ENCODE data around the gene CRELD1. TPM values are rescaled to one million over a fixed set of nuclear protein-coding genes. Genes with fewer than 3 reads are reported as not detected.
"Not testable (repeated sequence)": the region's sequence is repeated elsewhere in the genome, so short reads cannot be mapped to it uniquely, and the experiment has no call there.

Gene CRELD1
- total and polyA plus RNA-seq, 2 experiments from 2014 or later, result 43.9 to 82.9 TPM

- no peaks in the 10 kb centered on the region for H3K27me3 ChIP-seq
Observed at GRCh38 chr3:9890249-9891071, 43.2 kb upstream of the CRELD1 start, which contains the start of gene JAGN1. TSS of gene JAGN1 (plus strand) at chr3:9890610. CDS start at chr3:9890723, 113 bp downstream.

GRCh38 chr3:9891072-9891622 is 42.5 kb upstream of the CRELD1 start:
- Histone ChIP-seq H3K79me2 (peaks cover 50% of the 10 kb centered on the region), H2AFZ (peak overlapping the region; percentile 84), H3K9me2 (replicated peaks; ENCODE audit: insufficient read depth) (no peaks in the 10 kb centered on the region), H4K20me1 (ENCODE audit: insufficient read depth, poor library complexity, severe bottlenecking) (no peaks in the 10 kb centered on the region), H3K27me3 (no peaks in the 10 kb centered on the region), H3K27ac (peak overlapping the region; percentile 97), H3K4me2 (peak overlapping the region; percentile 89), H3K36me3 (replicated peaks; ENCODE audit: insufficient read depth, low read depth) (no peaks in the 10 kb centered on the region), H3K4me3 (peak overlapping the region; percentile 96), H3K9me3 (ENCODE audit: low read depth) (no peaks in the 10 kb centered on the region), H3K4me1 (ENCODE audit: insufficient read depth) (peaks cover 5% of the 10 kb centered on the region)
- TF ChIP-seq, protein P1, sequence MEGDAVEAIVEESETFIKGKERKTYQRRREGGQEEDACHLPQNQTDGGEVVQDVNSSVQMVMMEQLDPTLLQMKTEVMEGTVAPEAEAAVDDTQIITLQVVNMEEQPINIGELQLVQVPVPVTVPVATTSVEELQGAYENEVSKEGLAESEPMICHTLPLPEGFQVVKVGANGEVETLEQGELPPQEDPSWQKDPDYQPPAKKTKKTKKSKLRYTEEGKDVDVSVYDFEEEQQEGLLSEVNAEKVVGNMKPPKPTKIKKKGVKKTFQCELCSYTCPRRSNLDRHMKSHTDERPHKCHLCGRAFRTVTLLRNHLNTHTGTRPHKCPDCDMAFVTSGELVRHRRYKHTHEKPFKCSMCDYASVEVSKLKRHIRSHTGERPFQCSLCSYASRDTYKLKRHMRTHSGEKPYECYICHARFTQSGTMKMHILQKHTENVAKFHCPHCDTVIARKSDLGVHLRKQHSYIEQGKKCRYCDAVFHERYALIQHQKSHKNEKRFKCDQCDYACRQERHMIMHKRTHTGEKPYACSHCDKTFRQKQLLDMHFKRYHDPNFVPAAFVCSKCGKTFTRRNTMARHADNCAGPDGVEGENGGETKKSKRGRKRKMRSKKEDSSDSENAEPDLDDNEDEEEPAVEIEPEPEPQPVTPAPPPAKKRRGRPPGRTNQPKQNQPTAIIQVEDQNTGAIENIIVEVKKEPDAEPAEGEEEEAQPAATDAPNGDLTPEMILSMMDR (IDR thresholded peaks at IDR 0.05; ENCODE audit: poor library complexity), result no peak
- no peak for TF ChIP-seq EZH2 (IDR thresholded peaks at IDR 0.05; ENCODE audit: borderline replicate concordance)
- no peak for TF ChIP-seq EZH2phosphoT487 (IDR thresholded peaks at IDR 0.05; ENCODE audit: low read depth, severe bottlenecking, unreplicated experiment)
- WGBS (ENCODE audit: low lambda C conversion rate, missing lambda C conversion rate), result 16% methylated on average over 12 of the region's 12 CpGs
- DNase-seq (ENCODE audit: low spot score), result no peak

More at GRCh38 chr3:9890249-9891071, 43.2 kb upstream of the CRELD1 start, which contains the start of gene JAGN1:
- Histone ChIP-seq H3K36me3 (replicated peaks; ENCODE audit: insufficient read depth, low read depth) (no peaks in the 10 kb centered on the region), H3K9me3 (ENCODE audit: low read depth) (no peaks in the 10 kb centered on the region), H3K79me2 (peaks cover 43% of the 10 kb centered on the region), H3K4me2 (peak within 1 kb of the TSS; percentile 89), H3K4me1 (ENCODE audit: insufficient read depth) (peaks cover 5% of the 10 kb centered on the region), H3K4me3 (peak within 1 kb of the TSS; percentile 96), H3K27ac (peak within 1 kb of the TSS; percentile 97), H4K20me1 (ENCODE audit: insufficient read depth, poor library complexity, severe bottlenecking) (no peaks in the 10 kb centered on the region), H2AFZ (peak within 1 kb of the TSS; percentile 84), H3K9me2 (replicated peaks; ENCODE audit: insufficient read depth) (no peaks in the 10 kb centered on the region)
- WGBS (ENCODE audit: low lambda C conversion rate, missing lambda C conversion rate), result under 1% methylated on average over 46 of the region's 62 CpGs
- TF ChIP-seq, protein P1 (IDR thresholded peaks at IDR 0.05; ENCODE audit: poor library complexity), result no peak
- TF ChIP-seq EZH2 (IDR thresholded peaks at IDR 0.05; ENCODE audit: borderline replicate concordance) (no peak), EZH2phosphoT487 (IDR thresholded peaks at IDR 0.05; ENCODE audit: low read depth, severe bottlenecking, unreplicated experiment) (no peak)
- DNase-seq (ENCODE audit: low spot score), result peak; percentile 94

GRCh38 chr3:9893739-9894138 is 39.9 kb upstream of the CRELD1 start:
- Histone ChIP-seq H3K4me3 (no peak overlapping the region), H3K36me3 (replicated peaks; ENCODE audit: insufficient read depth, low read depth) (no peaks in the 10 kb centered on the region), H3K4me2 (no peak overlapping the region), H3K9me3 (ENCODE audit: low read depth) (no peaks in the 10 kb centered on the region), H4K20me1 (ENCODE audit: insufficient read depth, poor library complexity, severe bottlenecking) (no peaks in the 10 kb centered on the region), H3K27ac (no peak overlapping the region), H3K4me1 (ENCODE audit: insufficient read depth) (peaks cover 24% of the 10 kb centered on the region), H3K79me2 (peaks cover 52% of the 10 kb centered on the region), H3K9me2 (replicated peaks; ENCODE audit: insufficient read depth) (no peaks in the 10 kb centered on the region), H2AFZ (no peak overlapping the region), H3K27me3 (no peaks in the 10 kb centered on the region)
- TF ChIP-seq EZH2 (IDR thresholded peaks at IDR 0.05; ENCODE audit: borderline replicate concordance) (no peak), EZH2phosphoT487 (IDR thresholded peaks at IDR 0.05; ENCODE audit: low read depth, severe bottlenecking, unreplicated experiment) (no peak)
- TF ChIP-seq, protein P1 (IDR thresholded peaks at IDR 0.05; ENCODE audit: poor library complexity), result no peak
- 85% methylated on average over 1 of the region's 1 CpG for WGBS (ENCODE audit: low lambda C conversion rate, missing lambda C conversion rate)
- DNase-seq (ENCODE audit: low spot score), result no peak

DNA sequence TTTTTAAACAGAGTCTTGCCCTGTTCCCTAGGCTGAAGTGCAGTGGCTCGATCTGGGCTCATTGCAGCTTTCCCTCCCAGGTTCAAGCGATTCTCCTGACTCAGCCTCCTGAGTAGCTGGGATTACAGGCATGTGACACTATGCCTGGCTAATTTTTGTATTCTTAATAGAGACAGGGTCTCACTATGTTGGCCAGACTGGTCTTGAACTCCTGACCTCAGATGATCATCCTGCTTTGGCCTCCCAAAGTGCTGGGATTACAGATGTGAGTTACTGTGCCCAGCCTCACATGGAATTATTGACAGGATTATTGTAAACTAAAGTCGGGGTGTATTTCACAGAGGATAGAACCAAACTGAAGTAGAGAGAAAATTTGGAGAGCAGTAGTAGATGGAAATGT is 37.9 kb upstream of the CRELD1 start:
- H3K9me3 ChIP-seq (ENCODE audit: low read depth); H2AFZ ChIP-seq; H3K9me2 ChIP-seq (replicated peaks; ENCODE audit: insufficient read depth); H3K4me3 ChIP-seq; H3K27me3 ChIP-seq; DNase-seq (ENCODE audit: low spot score); H3K36me3 ChIP-seq (replicated peaks; ENCODE audit: insufficient read depth, low read depth); H4K20me1 ChIP-seq (ENCODE audit: insufficient read depth, poor library complexity, severe bottlenecking); H3K4me2 ChIP-seq: not testable (repeated sequence)
- Histone ChIP-seq H3K4me1 (ENCODE audit: insufficient read depth) (peaks cover 28% of the 10 kb centered on the region), H3K27ac (peak overlapping the region; percentile 94), H3K79me2 (peaks cover 49% of the 10 kb centered on the region)
- 95% methylated on average over 3 of the region's 3 CpGs for WGBS (ENCODE audit: low lambda C conversion rate, missing lambda C conversion rate)

GRCh38 chr3:9896755-9897407 is 36.8 kb upstream of the CRELD1 start:
- H4K20me1 ChIP-seq (ENCODE audit: insufficient read depth, poor library complexity, severe bottlenecking); H3K36me3 ChIP-seq (replicated peaks; ENCODE audit: insufficient read depth, low read depth); H3K4me3 ChIP-seq; H3K9me2 ChIP-seq (replicated peaks; ENCODE audit: insufficient read depth); H3K27me3 ChIP-seq; H3K9me3 ChIP-seq (ENCODE audit: low read depth); H2AFZ ChIP-seq; DNase-seq (ENCODE audit: low spot score): not testable (repeated sequence)
- H3K79me2 ChIP-seq, result peaks cover 38% of the 10 kb centered on the region
- H3K4me2 ChIP-seq, result peak overlapping the region; percentile 50
- peaks cover 33% of the 10 kb centered on the region for H3K4me1 ChIP-seq (ENCODE audit: insufficient read depth)
- H3K27ac ChIP-seq, result peak overlapping the region; percentile 94
- 91% methylated on average over 10 of the region's 10 CpGs for WGBS (ENCODE audit: low lambda C conversion rate, missing lambda C conversion rate)

Data from hepatocyte (in vitro differentiated cells).